CD4-positive, alpha-beta T cell treated with Interleukin-15 for 4 hours (primary cell): Measurements from ENCODE around the gene SHD.

ENCODE experiments used
- DNase-seq: peaks from one replicate; pipeline ENCODE4 v3.0.0-alpha.2; 2020; ENCODE audit warnings: low spot score

Gene SHD

GRCh38 chr19:4298810-4299550, 19.9 kb downstream of the SHD start:
- DNase-seq: no peak

GRCh38 chr19:4300589-4300988, 21.5 kb downstream of the SHD start:
- DNase-seq: no peak

- no peak for DNase-seq
Observed at GRCh38 chr19:4301590-4302242, 22.6 kb downstream of the SHD start.

GRCh38 chr19:4302243-4302640, 23.2 kb downstream of the SHD start, which contains the start of gene TMIGD2:
Gene TMIGD2 (minus strand): TSS chr19:4302389. CDS start chr19:4302385, 4 bp downstream.
- no peak for DNase-seq

- DNase-seq: no peak
Observed at GRCh38 chr19:4303819-4304537, 24.9 kb downstream of the SHD start.

GRCh38 chr19:4304538-4305256, 25.6 kb downstream of the SHD start, which contains the start of gene FSD1:
Gene FSD1 (plus strand): TSS chr19:4304598. CDS start chr19:4304747, 149 bp downstream.
- peak; percentile 53 for DNase-seq

GRCh38 chr19:4305257-4305612, 26.2 kb downstream of the SHD start:
- DNase-seq: no peak

GRCh38 chr19:4305659-4306058, 26.6 kb downstream of the SHD start:
- DNase-seq: no peak

- no peak for DNase-seq
Observed at GRCh38 chr19:4310247-4311121, 31.4 kb downstream of the SHD start.

- DNase-seq: no peak
Observed at GRCh38 chr19:4313847-4314490, 34.9 kb downstream of the SHD start.

- DNase-seq: no peak
Observed at GRCh38 chr19:4316956-4317355, 37.9 kb downstream of the SHD start.

GRCh38 chr19:4318460-4318859, 39.4 kb downstream of the SHD start:
- DNase-seq: no peak

GRCh38 chr19:4319067-4319718, 40.1 kb downstream of the SHD start:
- DNase-seq: no peak

GRCh38 chr19:4320419-4320818, 41.4 kb downstream of the SHD start:
- no peak for DNase-seq

- DNase-seq: no peak
Observed at GRCh38 chr19:4322942-4323665, 44.0 kb downstream of the SHD start.

GRCh38 chr19:4323692-4324091, 44.6 kb downstream of the SHD start:
- DNase-seq: no peak

- DNase-seq: no peak
Observed at GRCh38 chr19:4324228-4324627, 45.2 kb downstream of the SHD start.

GRCh38 chr19:4326215-4326836, 47.3 kb downstream of the SHD start:
- DNase-seq: no peak

GRCh38 chr19:4326837-4327251, 47.8 kb downstream of the SHD start:
- no peak for DNase-seq
